Measurements from ENCODE around the gene LCMT1. TPM values are rescaled to one million over a fixed set of nuclear protein-coding genes. Genes with fewer than 3 reads are reported as not detected.

The LCMT1 gene
- total and polyA plus RNA-seq, 9 of the 15 experiments (the other 6 are each of a cell fraction or from before 2014, with no cell fraction given): 20.0 to 42.8 (median 32.3) TPM

DNA sequence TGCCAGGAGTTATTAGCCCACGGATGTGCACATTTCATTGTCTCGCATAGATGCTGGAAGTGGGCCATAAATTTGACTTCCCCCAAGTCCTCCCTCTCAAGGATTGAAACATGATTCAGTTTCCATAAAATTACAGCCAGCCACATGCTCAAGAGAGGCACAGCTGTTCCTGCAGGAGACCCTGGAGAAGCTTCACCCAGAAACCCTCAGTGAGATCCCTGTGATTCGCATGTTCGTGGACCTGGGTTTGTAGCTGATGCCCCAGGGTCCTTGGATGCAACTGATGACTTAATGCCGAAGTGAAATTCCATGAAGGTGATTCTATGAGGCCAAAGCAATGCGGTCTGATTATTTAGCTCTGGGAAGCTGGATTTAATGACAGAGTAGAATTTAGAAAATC lies 80.6 kb downstream of the LCMT1 start:
- TF ChIP-seq ZNF561 (CRISPR knock-in tag; conservative IDR thresholded peaks at IDR 0.05): no peak
- TF ChIP-seq, protein P1, sequence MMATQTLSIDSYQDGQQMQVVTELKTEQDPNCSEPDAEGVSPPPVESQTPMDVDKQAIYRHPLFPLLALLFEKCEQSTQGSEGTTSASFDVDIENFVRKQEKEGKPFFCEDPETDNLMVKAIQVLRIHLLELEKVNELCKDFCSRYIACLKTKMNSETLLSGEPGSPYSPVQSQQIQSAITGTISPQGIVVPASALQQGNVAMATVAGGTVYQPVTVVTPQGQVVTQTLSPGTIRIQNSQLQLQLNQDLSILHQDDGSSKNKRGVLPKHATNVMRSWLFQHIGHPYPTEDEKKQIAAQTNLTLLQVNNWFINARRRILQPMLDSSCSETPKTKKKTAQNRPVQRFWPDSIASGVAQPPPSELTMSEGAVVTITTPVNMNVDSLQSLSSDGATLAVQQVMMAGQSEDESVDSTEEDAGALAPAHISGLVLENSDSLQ (IDR thresholded peaks at IDR 0.05): no peak
- TF ChIP-seq ARNT (IDR thresholded peaks at IDR 0.05): no peak
- TF ChIP-seq, protein P2, sequence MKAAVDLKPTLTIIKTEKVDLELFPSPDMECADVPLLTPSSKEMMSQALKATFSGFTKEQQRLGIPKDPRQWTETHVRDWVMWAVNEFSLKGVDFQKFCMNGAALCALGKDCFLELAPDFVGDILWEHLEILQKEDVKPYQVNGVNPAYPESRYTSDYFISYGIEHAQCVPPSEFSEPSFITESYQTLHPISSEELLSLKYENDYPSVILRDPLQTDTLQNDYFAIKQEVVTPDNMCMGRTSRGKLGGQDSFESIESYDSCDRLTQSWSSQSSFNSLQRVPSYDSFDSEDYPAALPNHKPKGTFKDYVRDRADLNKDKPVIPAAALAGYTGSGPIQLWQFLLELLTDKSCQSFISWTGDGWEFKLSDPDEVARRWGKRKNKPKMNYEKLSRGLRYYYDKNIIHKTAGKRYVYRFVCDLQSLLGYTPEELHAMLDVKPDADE (conservative IDR thresholded peaks at IDR 0.05; ENCODE audit: control insufficient read depth, low read depth, low read length): no peak
- TF ChIP-seq FOXK1 (CRISPR knock-in tag; IDR thresholded peaks at IDR 0.05; ENCODE audit: borderline replicate concordance): no peak
- TF ChIP-seq, protein P3, sequence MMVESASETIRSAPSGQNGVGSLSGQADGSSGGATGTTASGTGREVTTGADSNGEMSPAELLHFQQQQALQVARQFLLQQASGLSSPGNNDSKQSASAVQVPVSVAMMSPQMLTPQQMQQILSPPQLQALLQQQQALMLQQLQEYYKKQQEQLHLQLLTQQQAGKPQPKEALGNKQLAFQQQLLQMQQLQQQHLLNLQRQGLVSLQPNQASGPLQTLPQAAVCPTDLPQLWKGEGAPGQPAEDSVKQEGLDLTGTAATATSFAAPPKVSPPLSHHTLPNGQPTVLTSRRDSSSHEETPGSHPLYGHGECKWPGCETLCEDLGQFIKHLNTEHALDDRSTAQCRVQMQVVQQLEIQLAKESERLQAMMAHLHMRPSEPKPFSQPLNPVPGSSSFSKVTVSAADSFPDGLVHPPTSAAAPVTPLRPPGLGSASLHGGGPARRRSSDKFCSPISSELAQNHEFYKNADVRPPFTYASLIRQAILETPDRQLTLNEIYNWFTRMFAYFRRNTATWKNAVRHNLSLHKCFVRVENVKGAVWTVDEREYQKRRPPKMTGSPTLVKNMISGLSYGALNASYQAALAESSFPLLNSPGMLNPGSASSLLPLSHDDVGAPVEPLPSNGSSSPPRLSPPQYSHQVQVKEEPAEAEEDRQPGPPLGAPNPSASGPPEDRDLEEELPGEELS (CRISPR knock-in tag; IDR thresholded peaks at IDR 0.05; ENCODE audit: borderline replicate concordance): no peak
- ChIA-PET POLR2A (no interaction called here), CTCF (ENCODE audit: low intra/inter-chr PET ratio) (no interaction called here)
- Histone ChIP-seq H3K9ac (ENCODE audit: insufficient read depth in 1 of 2, low read depth in 2 of 2, low read length in 2 of 2) (no peak overlapping the region), H3K4me2 (ENCODE audit: insufficient read depth, low read length) (no peak overlapping the region), H3K36me3 (ENCODE audit: control insufficient read depth, insufficient read depth, low read length) (no peaks in the 10 kb centered on the region), H3K4me1 (replicated peaks in 1 of 2; ENCODE audit: control insufficient read depth in 2 of 2, insufficient read depth in 2 of 2, low read length in 2 of 2) (no peaks in the 10 kb centered on the region), H3K9me3 (replicated peaks; ENCODE audit: control insufficient read depth, insufficient read depth, low read depth, low read length) (no peaks in the 10 kb centered on the region), H4K20me1 (replicated peaks; ENCODE audit: control insufficient read depth, insufficient read depth, low read length) (no peaks in the 10 kb centered on the region), H3K27me3 (ENCODE audit: control insufficient read depth in 2 of 2, insufficient read depth in 2 of 2, low read length in 2 of 2) (peaks cover 0 to 2% of the 10 kb centered on the region in 2 experiments; a peak in 1 of 5 replicates), H3K79me2 (ENCODE audit: control insufficient read depth, insufficient read depth, low read length) (no peaks in the 10 kb centered on the region), H2AFZ (ENCODE audit: low read depth, low read length) (no peak overlapping the region), H3K4me3 (no peak overlapping the region), H3K9me1 (ENCODE audit: control insufficient read depth, insufficient read depth, low read length) (no peaks in the 10 kb centered on the region), H3K27ac (ENCODE audit: extremely low read depth, low read depth, low read length) (no peak overlapping the region)
- FAIRE-seq: no peak
- DNase-seq (ENCODE audit: extremely low read depth in 1 of 4, low spot score in 3 of 4): no peak
- intact Hi-C loops (cut with micrococcal nuclease): no loop called here
- no TSS peak for BruUV-seq (replicated peaks)
- in situ Hi-C loops (cut with MboI): no loop called here
- no peak for ATAC-seq
- 27% methylated on average over 6 of the region's 6 CpGs for WGBS (ENCODE audit: insufficient coverage, low coverage, missing lambda C conversion rate)

Measured in K562 (cell line).